Activated B cell treated with CpG ODN at 0.5 μM for 24 hours (primary cell): ENCODE measurements around the gene FBXW7. TPM values are rescaled to one million over a fixed set of nuclear protein-coding genes. Genes with fewer than 3 reads are reported as not detected.

Experiments used
- ATAC-seq: fragments of 200-7000 bp; cut with Tn5 transposase; one replicate; pipeline ENCODE4 v1.10.0; 2021; ENCODE audit warnings: low read depth, mild to moderate bottlenecking, moderate library complexity
- CTCF ChIA-PET: fragments of 350-600 bp; sonication (Branson Sonifier 250); formaldehyde crosslinking; loops from one replicate; lab custom pipeline; 2021; ENCODE audit warnings: antibody characterized with exemption; lab: Charles Lee
- POLR2A ChIA-PET: fragments of 350-600 bp; sonication (Branson Sonifier 250); formaldehyde crosslinking; loops from one replicate; lab custom pipeline; 2021; ENCODE audit warnings: antibody characterized with exemption; lab: Charles Lee
- DNase-seq: peaks from one replicate; pipeline ENCODE4 v3.0.0; 2022
- H3K27ac Mint-ChIP-seq: one replicate; pipeline ENCODE4 v1.8.0; 2020; ENCODE audit warnings: mixed read lengths
- H3K27me3 Mint-ChIP-seq: one replicate; pipeline ENCODE4 v1.8.0; 2021; ENCODE audit warnings: mixed read lengths
- H3K36me3 Mint-ChIP-seq: one replicate; pipeline ENCODE4 v1.8.0; 2021; ENCODE audit warnings: low read depth, mixed read lengths
- H3K4me1 Mint-ChIP-seq: one replicate; pipeline ENCODE4 v1.8.0; 2021; ENCODE audit warnings: mixed read lengths
- H3K4me3 Mint-ChIP-seq: one replicate; pipeline ENCODE4 v1.8.0; 2020; ENCODE audit warnings: mild to moderate bottlenecking, mixed read lengths
- H3K9me3 Mint-ChIP-seq: one replicate; pipeline ENCODE4 v1.8.0; 2020; ENCODE audit warnings: mixed read lengths
- intact Hi-C: fragments of 100-400 bp; cut with micrococcal nuclease; formaldehyde crosslinking; loops from one replicate; pipeline ENCODE4 v1.15.1; 2024
- total RNA-seq: library from RNA; stranded (reverse); gene quantifications from 2 replicates; pipeline ENCODE4 v1.2.3, GENCODE V29; 2022
- TF ChIP-seq, protein P1 (sequence below): fragments of 200-600 bp; IDR thresholded peaks from one replicate; pipeline ENCODE4 v1.8.0; 2022; ENCODE audit warnings: antibody characterized with exemption, mild to moderate bottlenecking

FBXW7 gene, protein sequence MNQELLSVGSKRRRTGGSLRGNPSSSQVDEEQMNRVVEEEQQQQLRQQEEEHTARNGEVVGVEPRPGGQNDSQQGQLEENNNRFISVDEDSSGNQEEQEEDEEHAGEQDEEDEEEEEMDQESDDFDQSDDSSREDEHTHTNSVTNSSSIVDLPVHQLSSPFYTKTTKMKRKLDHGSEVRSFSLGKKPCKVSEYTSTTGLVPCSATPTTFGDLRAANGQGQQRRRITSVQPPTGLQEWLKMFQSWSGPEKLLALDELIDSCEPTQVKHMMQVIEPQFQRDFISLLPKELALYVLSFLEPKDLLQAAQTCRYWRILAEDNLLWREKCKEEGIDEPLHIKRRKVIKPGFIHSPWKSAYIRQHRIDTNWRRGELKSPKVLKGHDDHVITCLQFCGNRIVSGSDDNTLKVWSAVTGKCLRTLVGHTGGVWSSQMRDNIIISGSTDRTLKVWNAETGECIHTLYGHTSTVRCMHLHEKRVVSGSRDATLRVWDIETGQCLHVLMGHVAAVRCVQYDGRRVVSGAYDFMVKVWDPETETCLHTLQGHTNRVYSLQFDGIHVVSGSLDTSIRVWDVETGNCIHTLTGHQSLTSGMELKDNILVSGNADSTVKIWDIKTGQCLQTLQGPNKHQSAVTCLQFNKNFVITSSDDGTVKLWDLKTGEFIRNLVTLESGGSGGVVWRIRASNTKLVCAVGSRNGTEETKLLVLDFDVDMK
- total RNA-seq: 96.5 and 102 TPM in 2 replicates

GRCh38 chr4:152535903-152536544 lies at the start of gene FBXW7:
FBXW7 (minus strand) TSS chr4:152536092; CDS start chr4:152411803, 124,289 bp downstream.
- Mint-ChIP-seq H3K4me1 (peaks cover 72% of the 10 kb centered on the region), H3K27me3 (no peaks in the 10 kb centered on the region), H3K4me3 (peak within 1 kb of the TSS; percentile 99), H3K36me3 (peaks cover 50% of the 10 kb centered on the region), H3K9me3 (no peaks in the 10 kb centered on the region), H3K27ac (peak within 1 kb of the TSS; percentile 98)
- peak; percentile 85 for ATAC-seq
- TF ChIP-seq, protein P1, sequence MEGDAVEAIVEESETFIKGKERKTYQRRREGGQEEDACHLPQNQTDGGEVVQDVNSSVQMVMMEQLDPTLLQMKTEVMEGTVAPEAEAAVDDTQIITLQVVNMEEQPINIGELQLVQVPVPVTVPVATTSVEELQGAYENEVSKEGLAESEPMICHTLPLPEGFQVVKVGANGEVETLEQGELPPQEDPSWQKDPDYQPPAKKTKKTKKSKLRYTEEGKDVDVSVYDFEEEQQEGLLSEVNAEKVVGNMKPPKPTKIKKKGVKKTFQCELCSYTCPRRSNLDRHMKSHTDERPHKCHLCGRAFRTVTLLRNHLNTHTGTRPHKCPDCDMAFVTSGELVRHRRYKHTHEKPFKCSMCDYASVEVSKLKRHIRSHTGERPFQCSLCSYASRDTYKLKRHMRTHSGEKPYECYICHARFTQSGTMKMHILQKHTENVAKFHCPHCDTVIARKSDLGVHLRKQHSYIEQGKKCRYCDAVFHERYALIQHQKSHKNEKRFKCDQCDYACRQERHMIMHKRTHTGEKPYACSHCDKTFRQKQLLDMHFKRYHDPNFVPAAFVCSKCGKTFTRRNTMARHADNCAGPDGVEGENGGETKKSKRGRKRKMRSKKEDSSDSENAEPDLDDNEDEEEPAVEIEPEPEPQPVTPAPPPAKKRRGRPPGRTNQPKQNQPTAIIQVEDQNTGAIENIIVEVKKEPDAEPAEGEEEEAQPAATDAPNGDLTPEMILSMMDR: no peak
- peak; percentile 99 for DNase-seq
- ChIA-PET POLR2A (interaction anchor here (0.6 to 7.3 kb wide), 35 partner anchors 8 to 667 kb away, joined by 3 to 136 read pairs (median 5); partner anchors contain the start of genes ARFIP1, TIGD4 and TMEM154), CTCF (interaction anchor here (0.6 to 2.9 kb wide), 8 partner anchors 17 to 199 kb away, joined by 3 to 20 read pairs (median 3); no protein-coding TSS in a partner anchor)
- intact Hi-C loops: loop anchor here (1.0 to 10.0 kb wide), 12 partner anchors 15 to 1437 kb away; partner anchors contain the start of genes ARFIP1, RPS3A, TIGD4 and TLR2

- ATAC-seq (peak; percentile 57), DNase-seq (no peak)
- Mint-ChIP-seq H3K27me3 (no peaks in the 10 kb centered on the region), H3K4me3 (peak overlapping the region; percentile 63), H3K4me1 (peaks cover 14% of the 10 kb centered on the region), H3K9me3 (peaks cover 4% of the 10 kb centered on the region), H3K36me3 (no peaks in the 10 kb centered on the region), H3K27ac (peak overlapping the region; percentile 87)
- ChIA-PET POLR2A (interaction anchor here (0.6 to 1.8 kb wide), 3 partner anchors 24 to 49 kb away, joined by 3 to 8 read pairs (median 3); partner anchors contain the start of gene FBXW7), CTCF (no interaction called here)
- TF ChIP-seq, protein P1: no peak
- intact Hi-C loops: loop anchor here (1.0 to 5.0 kb wide), 4 partner anchors 10 to 73 kb away; partner anchors contain the start of gene FBXW7
Observed at GRCh38 chr4:152585023-152585441, 49.1 kb upstream of the FBXW7 start.

- ATAC-seq: no peak
- Mint-ChIP-seq H3K9me3 (peaks cover 4% of the 10 kb centered on the region), H3K4me3 (no peak overlapping the region), H3K36me3 (no peaks in the 10 kb centered on the region), H3K4me1 (peaks cover 14% of the 10 kb centered on the region), H3K27ac (no peak overlapping the region), H3K27me3 (no peaks in the 10 kb centered on the region)
- no peak for DNase-seq
- TF ChIP-seq, protein P1: no peak
- intact Hi-C loops: no loop called here
- ChIA-PET POLR2A (no interaction called here), CTCF (no interaction called here)
Observed at GRCh38 chr4:152581536-152582160, 45.8 kb upstream of the FBXW7 start.

GRCh38 chr4:152579916-152580315 lies 44.0 kb upstream of the FBXW7 start:
- ATAC-seq: no peak
- H3K27ac Mint-ChIP-seq: no peak overlapping the region

More at GRCh38 chr4:152579916-152580315, 44.0 kb upstream of the FBXW7 start:
- H3K27me3 Mint-ChIP-seq: no peaks in the 10 kb centered on the region
- ChIA-PET CTCF (no interaction called here), POLR2A (no interaction called here)
- H3K4me3 Mint-ChIP-seq: no peak overlapping the region
- no peaks in the 10 kb centered on the region for H3K36me3 Mint-ChIP-seq
- peaks cover 7% of the 10 kb centered on the region for H3K4me1 Mint-ChIP-seq
- H3K9me3 Mint-ChIP-seq: peaks cover 4% of the 10 kb centered on the region
- intact Hi-C loops: no loop called here
- TF ChIP-seq, protein P1: no peak
- DNase-seq: no peak
